NCI-H446 treated with DMSO at 0.1 percent for 48 hours (cell line): ENCODE data around the gene TMEM8B.
"Not testable (repeated sequence)": the region's sequence is repeated elsewhere in the genome, so short reads cannot be mapped to it uniquely, and the experiment has no call there.

ENCODE experiments used
- DNase-seq: peaks from one replicate; lab custom pipeline; 2025; lab: John Stamatoyannopoulos, UW

Gene TMEM8B

DNA sequence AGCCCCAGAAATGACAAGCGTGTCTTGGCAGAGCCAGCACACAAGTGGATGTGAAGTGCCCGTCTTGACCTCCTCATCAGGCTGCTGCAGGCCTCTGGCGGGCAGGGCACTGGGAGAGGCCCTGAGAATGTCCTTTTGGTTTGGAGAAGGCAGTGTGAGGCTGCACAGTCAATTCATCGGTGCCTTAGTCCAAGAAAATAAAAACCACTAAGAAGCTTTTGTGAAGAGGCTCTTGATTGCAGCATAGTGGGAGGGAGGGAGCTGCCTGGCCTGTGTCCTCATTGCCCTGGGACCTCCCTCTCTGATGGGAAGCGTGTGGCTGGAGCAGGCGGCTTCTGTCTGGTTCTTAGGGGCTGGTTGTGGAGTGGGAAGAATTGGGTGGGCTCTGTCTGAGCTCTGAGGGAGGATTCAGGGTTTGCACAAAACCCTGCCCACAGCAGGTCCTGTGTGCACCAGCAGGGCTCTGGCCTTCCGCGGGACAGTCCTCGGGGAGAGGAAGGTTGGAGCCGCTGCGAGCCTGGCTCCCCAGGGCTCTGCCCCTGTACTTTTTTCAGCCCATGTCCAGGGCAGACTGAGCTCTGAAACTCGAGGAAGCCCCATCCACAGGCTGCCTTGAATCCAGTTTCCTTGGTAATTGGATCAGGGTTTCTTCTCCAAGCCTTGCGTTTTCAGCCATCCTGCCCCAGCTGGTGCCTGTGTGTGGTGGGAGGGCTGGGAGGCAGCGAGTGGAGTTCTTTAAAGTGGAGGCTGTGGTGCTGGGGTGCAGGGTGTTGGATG, 78.1 kb downstream of the TMEM8B start:
- DNase-seq = peak; percentile 39

DNA sequence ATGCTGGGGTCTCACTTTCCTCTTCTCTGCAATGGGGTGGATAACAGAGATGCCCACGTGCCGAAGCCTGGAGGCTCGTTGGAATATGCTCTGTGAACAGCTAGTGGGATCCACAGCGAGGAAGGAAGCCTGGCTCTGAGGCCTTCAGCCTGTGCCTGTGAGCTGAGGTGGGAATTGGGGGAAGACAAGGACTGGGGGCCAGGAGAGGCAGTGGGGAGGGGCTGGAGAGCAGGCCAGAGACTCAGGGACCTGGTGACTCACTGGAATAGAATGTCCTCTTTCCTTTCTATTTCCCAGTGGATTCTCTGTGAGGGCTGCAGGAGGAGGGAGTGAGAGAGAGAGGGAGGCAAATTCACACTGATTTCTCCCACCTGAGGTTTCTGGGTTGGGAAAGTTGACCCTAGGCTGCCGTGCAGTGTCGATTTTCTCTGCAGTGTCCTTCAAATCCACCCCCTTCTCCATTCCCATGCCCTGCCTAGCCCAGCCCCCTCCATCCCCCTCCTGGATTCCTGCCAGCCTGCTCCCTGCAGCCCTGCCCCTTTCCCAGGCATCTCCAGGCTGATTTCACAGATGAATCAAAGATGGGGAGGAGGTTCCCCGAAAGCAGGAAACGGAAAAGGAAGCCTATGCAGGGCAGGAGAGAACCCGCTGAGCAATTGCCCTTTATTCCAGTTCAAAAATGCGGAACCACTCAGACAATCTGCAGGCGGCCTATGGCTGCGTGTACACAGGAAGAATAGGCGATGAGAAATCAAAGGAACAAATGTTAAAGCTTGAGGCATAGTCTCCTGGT, 78.9 kb downstream of the TMEM8B start:
- peak; percentile 75 for DNase-seq

DNA sequence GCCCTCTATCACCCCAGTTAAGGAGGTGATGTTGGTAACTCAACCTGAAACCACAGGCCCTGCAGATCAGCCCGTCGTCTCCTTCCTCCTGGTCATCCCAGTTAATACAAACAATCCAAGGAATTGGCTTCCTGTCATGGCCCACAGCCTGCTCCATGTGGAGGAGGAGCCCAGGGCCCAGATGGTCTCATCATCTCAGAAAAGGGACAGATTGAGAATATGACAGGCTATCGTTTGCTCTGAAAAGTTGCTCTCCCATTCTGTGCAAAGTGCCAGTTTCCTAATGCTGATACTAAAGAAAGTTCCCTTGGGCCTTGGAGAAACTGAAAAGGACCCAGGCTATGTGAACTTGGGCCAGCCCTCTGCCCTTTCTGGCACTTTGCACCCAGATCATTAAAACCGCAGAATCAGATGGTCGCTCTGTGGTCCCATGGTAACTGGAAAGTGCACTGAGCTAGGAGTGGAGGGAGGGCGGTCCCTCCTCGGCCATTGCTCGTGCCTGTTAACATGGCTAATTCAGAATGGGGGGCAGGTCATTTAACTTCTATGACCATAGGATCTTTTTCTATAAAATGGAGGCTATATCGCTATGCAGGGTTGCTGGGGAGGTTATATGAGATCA, 79.6 kb downstream of the TMEM8B start:
- peak; percentile 80 for DNase-seq

GRCh38 chr9:35909274-35909673, 80.2 kb downstream of the TMEM8B start, which contains the start of gene SPAAR:
Gene SPAAR (plus strand): TSS chr9:35909490. CDS start chr9:35910464, 974 bp downstream.
- no peak for DNase-seq

DNA sequence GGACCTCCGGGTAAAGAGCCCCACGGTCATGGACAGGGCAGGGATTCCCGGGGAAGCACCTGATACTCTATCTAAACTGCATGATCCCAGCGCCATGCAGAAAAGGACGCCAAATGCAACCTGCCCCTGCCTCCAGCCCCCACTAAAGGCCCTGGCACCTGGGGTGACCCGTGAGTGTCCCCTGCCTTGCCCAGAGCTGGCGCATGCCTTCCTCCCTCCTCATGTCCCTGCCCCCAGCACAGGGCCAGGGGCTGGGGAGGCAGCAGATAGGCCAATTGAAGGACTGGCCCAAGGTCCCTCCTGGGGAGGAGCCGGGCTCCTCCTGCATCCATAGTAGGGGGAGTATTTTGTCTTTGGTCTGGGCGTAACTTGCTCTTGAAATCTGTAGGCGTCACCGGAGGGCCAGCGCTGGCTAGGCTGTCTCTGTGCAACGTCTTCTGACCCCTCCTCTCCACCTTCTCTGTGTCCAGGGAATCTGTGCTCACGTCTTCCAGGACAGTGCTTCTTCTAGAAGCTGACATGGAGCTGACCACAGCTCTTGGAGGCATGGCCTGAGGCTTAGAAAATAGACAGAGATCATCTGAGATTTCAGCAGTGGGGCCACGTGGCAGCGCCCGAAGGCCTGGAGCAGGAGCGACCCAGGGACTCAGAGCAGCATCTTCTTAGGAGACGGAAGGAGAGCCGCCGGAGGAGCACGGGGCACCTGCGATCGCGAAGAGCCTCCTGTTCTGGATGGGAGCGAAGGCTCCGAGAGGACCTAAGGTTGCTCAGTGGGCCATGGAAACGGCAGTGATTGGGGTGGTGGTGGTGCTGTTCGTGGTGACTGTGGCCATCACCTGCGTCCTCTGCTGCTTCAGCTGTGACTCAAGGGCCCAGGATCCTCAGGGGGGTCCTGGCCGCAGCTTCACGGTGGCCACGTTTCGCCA, 80.9 kb downstream of the TMEM8B start:
- no peak for DNase-seq

DNA sequence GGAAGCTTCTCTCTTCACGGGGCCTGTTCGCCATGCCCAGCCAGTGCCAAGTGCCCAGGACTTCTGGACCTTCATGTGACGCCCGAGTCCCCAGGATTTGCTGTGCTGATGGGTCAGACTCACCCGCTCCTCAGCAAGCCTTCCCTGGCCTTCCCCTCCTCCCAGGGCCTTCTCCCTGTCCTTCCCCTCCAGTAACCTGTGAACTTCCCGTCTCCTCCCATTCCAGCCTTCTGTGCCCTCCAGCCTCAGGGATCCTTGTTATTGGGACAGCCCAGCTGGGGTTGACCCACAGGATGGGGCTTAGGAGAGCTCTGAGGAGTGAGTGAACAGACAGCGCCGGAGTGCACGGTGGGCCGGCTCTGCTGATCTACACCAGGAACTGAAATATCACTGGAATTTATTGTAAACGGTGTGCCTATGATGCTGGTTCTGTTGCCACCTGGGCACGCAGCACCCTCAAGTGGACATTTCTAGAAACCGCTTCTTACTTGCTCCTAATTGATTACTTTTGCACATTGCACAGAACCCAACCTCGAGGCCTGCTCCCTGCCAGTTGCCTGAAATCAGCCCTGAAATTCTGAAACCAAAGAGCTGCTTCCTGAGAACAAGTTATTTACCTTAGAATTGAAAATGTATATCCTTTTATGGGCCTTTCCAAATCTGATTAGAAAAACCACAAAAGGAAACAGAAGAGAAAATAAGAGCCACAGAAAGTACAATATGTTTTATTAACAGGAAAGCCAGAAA, 81.8 kb downstream of the TMEM8B start:
- peak; percentile 72 for DNase-seq

DNA sequence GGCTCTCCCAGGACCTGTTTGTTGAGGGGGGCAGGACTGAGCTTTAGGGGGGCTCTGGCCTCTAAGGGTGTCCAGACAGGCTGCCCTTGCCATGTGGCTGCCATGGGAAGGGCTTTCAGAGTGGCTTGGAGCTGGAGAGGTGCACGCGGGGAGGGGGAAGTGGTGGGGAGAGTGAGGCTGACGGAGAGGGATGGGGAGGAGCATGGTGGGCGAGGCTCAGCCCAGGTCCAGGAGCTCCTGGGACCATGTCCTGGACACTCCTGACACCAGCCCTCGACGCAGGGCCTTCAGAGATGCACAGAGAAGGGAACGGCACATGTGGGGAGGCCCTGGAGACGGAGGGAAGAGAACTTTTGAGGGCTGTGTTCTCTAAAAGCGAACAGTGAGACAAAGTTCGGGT, 82.7 kb downstream of the TMEM8B start:
- no peak for DNase-seq

DNA sequence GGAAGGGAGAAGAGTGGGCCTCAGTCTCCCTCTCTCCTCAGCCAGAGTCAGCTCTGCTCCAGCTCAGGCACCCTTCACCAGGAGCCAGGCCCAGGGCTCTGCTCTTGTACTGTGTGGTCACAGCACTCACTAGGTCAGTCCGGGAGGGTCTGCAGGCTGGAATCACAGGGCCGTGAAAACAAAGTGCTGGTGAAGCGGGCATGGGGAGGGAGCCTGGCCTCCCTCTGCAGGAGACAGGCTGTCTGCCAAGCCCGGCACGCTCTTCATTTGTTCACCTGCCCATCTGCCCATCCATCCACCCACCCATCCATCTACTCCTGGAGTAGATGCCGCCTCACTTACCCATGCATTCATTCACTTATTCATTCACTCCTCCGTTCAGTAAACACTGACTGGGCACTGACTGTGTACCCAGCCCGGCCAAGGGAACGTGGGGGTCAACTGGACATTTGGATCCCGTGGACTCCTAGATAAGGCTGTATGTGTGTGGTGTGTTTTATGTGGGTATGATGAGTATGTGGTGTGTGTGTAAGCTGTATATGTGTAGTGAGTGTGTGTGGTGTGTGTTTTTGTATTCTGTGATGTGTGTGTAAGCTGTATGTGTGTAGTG, 83.9 kb downstream of the TMEM8B start:
- DNase-seq = no peak

DNA sequence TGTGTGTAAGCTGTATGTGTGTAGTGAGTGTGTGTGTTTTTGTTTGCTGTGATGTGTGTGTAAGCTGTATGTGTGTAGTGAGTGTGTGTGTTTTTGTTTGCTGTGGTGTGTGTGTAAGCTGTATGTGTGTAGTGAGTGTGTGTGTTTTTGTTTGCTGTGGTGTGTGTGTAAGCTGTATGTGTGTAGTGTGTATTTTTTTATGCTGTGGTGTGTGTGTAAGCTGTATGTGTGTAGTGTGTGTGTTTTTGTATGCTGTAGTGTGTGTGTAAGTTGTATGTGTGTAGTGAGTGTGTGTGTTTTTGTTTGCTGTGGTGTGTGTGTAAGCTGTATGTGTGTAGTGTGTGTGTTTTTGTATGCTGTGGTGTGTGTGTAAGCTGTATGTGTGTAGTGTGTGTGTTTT, 84.4 kb downstream of the TMEM8B start:
- not testable (repeated sequence) for DNase-seq

- DNase-seq = no peak
Observed at GRCh38 chr9:35914301-35914807, 85.3 kb downstream of the TMEM8B start.
